Stimulated activated CD4-positive, alpha-beta T cell treated with anti-CD3 and anti-CD28 coated beads, Interleukin-15, amount 100 ng/mL, for 24 hours (primary cell): ENCODE measurements around the gene MAGIX.
"Not testable (repeated sequence)": the region's sequence is repeated elsewhere in the genome, so short reads cannot be mapped to it uniquely, and the experiment has no call there.

Experiments used
- DNase-seq: peaks from one replicate; pipeline ENCODE4 v3.0.0-alpha.2; 2020

Gene MAGIX

GRCh38 chrX:49162620-49163019 is at the start of gene MAGIX:
TSS of gene MAGIX (plus strand) at chrX:49162758. CDS start at chrX:49162890, 132 bp downstream.
- DNase-seq, result no peak

DNA sequence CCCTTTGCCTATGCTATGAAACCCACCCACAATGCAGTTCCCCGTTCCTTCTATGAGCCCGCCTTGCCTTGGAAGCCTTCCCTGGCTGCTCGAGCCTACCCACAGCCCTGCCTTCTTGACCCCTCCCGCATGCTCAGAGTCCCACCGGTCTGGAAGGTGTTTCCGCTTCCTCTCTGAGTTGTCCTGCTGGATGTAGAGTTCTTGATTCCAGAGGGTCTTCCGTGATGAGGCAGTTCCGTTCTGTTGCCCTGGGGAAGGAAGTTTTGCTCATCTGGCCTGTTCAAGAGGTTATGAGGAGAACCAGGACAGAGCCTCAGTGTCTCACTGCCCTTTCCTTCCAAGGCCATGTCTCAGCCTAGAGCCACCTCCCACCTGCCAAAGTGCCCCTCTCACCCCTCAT is 46.5 kb upstream of the MAGIX start:
- DNase-seq, result no peak

GRCh38 chrX:49116716-49117115 is 45.8 kb upstream of the MAGIX start:
- DNase-seq, result no peak

GRCh38 chrX:49117581-49117980 is 45.0 kb upstream of the MAGIX start:
- DNase-seq, result no peak

GRCh38 chrX:49120091-49120490 is 42.5 kb upstream of the MAGIX start:
- DNase-seq, result no peak

DNA sequence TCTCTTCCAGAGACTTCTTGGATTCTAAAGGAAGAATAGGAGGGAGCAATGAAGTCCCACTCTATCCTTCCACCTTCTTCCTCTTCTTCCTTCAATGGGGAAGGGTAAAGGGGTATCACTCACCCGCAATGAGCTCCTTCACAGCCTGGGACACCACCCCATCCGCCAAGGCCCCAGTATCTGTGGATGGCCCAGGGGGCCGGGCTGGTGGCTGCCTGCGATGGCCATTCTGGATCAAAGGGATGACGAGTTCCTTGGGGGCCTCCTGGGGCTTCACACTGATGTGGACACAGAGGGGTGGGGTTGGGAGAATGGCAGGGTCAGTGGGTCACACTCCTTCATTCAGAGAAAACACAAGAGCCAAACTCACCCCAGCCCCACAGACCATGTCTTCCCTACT is 40.1 kb upstream of the MAGIX start:
- no peak for DNase-seq

- not testable (repeated sequence) for DNase-seq
Observed at GRCh38 chrX:49127742-49128258, 34.8 kb upstream of the MAGIX start.

DNA sequence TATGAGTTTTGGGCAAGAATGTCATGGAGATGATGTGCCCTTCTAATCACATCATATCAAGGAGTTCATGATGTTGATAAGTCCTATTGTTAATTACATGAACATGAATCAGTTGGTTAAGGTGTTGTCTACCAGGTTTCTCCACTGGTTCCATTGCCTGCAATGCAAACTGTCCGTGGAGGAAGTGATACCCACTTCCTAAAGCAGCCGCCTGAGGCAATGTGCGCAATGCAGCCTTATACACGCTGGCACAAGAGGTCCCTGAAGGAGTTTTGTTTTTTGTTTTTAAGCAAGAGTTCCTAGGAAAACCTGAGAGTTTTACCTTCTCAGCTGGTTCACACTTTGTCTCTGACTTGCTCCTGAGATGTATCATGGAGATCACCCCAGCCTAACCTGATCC is 33.1 kb upstream of the MAGIX start:
- DNase-seq, result no peak

- DNase-seq, result not testable (repeated sequence)
Observed at GRCh38 chrX:49132275-49132674, 30.3 kb upstream of the MAGIX start.

- DNase-seq, result no peak
Observed at GRCh38 chrX:49133759-49134158, 28.8 kb upstream of the MAGIX start.

GRCh38 chrX:49137492-49137891 is 25.1 kb upstream of the MAGIX start:
- no peak for DNase-seq

GRCh38 chrX:49139713-49140112 is 22.8 kb upstream of the MAGIX start:
- no peak for DNase-seq

DNA sequence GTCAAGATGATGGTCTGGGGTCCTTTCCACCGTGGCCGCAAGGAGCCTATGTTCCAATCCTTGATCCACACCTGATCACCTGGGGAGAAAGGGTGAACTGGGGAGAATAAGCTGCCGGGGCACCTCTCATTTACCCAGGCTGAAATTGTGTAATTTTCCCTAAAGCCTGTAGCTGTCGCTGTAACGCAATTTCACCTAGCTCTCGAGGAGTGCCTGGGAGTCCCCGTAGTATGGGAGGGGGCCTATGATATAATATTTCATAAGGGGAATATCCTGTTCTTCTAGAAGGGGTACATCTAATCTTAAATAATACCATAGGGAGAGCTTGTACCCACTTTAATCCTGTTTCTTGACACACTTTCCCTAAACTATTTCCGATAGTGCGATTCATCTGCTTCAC is 20.3 kb upstream of the MAGIX start:
- not testable (repeated sequence) for DNase-seq

GRCh38 chrX:49143154-49143553 is 19.4 kb upstream of the MAGIX start:
- DNase-seq, result peak; percentile 20

DNA sequence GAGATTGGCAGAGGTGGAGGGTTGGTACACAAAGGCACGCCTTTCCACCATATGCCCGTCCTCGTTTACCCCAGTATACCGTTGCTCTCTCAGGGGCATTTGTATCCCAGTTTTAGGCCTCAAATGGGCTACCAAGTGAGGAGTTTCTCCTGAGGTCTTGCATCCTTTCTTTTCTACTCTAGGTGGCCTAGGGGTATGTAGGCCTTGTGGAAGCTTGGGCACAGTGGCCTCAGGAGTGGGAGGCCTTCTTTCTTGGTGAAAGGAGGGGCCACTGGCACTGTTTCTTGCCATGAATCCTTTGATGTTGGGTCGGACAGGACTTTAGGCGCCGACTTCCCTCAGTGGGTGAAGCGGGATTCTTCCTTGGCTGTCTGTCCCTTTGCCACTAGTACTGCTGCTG is 15.3 kb upstream of the MAGIX start:
- DNase-seq, result no peak

GRCh38 chrX:49147936-49148335 is 14.6 kb upstream of the MAGIX start:
- no peak for DNase-seq

DNA sequence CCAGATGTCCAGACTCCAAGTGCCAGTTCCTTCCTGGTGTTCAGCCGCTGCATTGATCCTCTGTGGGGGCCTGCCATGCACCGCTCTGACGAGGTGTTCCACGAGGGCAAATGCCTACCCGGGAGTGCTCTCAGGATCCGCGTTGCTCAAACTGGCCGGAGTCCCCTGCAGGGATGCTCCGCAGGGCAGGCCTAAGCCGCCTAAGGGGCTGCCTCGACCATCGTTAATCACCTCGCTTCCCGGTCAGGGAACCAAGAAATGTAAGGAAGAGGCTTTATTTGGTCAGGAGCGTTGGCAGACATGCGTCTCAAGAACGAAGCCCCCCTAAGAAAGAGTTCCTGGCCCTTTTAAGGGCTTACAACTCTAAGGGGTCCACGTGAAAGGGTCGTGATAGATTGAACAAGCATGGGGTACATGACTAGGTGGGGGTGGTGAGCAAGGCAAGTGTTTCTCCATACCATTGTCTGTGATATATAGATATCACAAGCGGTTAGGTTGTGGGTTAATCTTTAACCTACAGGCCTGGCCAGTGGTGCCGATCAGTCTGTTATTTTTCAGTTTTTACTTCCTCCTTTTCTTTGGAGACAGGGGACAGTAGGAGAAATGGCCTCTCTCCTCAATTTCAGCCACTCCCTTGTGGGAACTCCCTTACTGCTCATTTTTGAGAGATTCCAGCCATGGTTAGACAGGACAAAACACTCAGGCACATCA is 14.0 kb upstream of the MAGIX start:
- not testable (repeated sequence) for DNase-seq

GRCh38 chrX:49149291-49149690 is 13.3 kb upstream of the MAGIX start:
- not testable (repeated sequence) for DNase-seq

- no peak for DNase-seq
Observed at GRCh38 chrX:49153467-49153866, 9.1 kb upstream of the MAGIX start.

- peak; percentile 58 for DNase-seq
Observed at GRCh38 chrX:49155243-49155899, 7.2 kb upstream of the MAGIX start.

GRCh38 chrX:49155900-49156837 is 6.4 kb upstream of the MAGIX start:
- peak; percentile 87 for DNase-seq

DNA sequence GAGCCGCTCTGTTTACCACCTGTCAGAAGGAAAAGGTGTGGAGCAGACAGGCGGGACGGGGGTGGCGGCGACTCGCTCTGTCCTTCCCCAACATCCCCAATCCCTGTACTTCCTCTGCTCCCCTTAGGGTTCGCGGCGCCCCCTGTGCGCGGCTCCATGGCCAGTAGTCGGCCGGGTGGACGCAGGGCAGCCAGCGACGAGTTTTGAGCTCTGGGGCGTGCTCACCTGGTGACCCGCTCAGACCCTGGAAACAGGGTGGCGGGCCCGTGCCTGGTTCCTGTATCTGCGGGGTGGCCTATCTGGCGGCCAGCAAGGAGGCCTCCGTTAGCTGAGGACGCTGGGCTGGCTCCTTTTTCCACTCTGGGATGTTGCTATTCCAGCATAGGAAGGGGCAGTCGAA is 5.4 kb upstream of the MAGIX start:
- no peak for DNase-seq

DNA sequence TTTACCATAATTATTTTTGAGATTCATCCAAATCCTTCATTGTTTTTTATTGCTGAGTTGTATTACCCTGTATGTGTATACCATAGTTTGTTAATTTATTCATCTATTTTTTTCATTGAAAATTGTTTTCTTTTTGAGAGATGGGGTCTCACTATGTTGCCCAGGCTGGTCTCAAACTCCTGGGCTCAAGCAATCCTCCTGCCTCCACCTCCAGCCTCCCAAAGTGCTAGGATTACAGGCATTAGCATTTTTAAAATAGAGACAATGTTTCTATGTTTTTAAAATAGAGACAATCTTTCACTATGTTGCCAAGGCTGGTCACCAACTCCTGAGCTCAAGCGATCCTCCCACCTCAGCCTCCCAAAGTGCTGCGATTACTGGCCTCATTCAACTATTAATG is 1.6 kb upstream of the MAGIX start:
- DNase-seq, result no peak
